IMR-90 (cell line): ENCODE results near the gene NFKBIE. TPM values are rescaled to one million over a fixed set of nuclear protein-coding genes. Genes with fewer than 3 reads are reported as not detected.

Source experiments
- ATAC-seq: fragments of 200-7000 bp; cut with Tn5 transposase; 2 replicates; pipeline ENCODE4 v1.9.1; 2020; ENCODE audit warnings: low read depth, mild to moderate bottlenecking, moderate library complexity
- BruUV-seq: library from RNA; stranded (reverse); fragments of 400-500 nt; replicated peaks from 2 replicates; lab custom pipeline; 2021; lab: Mats Ljungman, UMichigan
- CTCF ChIA-PET: fragments of 300-600 bp; formaldehyde crosslinking; extraction: SDS; loops from one replicate; lab custom pipeline; 2021; ENCODE audit warnings: antibody characterized with exemption; lab: Yijun Ruan, JAX
- POLR2A ChIA-PET: fragments of 300-600 bp; sonication (Branson Sonifier 250); formaldehyde crosslinking; loops from one replicate; lab custom pipeline; 2022; ENCODE audit warnings: antibody characterized with exemption; ENCODE audit not compliant: unreplicated experiment; lab: Charles Lee
- DNase-seq: peaks from one replicate; pipeline ENCODE4 v3.0.0; 2013
- H2AFZ ChIP-seq: replicated peaks from 2 replicates; pipeline ENCODE3; 2013; ENCODE audit warnings: low read length, mild to moderate bottlenecking; ENCODE audit not compliant: poor library complexity
- H2AK5ac ChIP-seq: 2 replicates; pipeline ENCODE4 v1.6.1; 2013; ENCODE audit warnings: low read depth, low read length, inconsistent platforms
- H2AK9ac ChIP-seq: replicated peaks from 2 replicates; pipeline ENCODE3; 2013; ENCODE audit warnings: mild to moderate bottlenecking, low read depth, low read length, moderate library complexity; ENCODE audit not compliant: poor library complexity
- H2BK120ac ChIP-seq: 2 replicates; pipeline ENCODE4 v1.6.1; 2013; ENCODE audit warnings: low read depth, low read length, inconsistent platforms
- H2BK15ac ChIP-seq: 3 replicates; pipeline ENCODE4 v1.6.1; 2013; ENCODE audit warnings: low read depth, low read length, inconsistent platforms
- H2BK20ac ChIP-seq: 2 replicates; pipeline ENCODE4 v1.6.1; 2013; ENCODE audit warnings: low read depth, mild to moderate bottlenecking, inconsistent platforms, low read length, moderate library complexity
- H2BK5ac ChIP-seq: 2 replicates; pipeline ENCODE4 v1.6.1; 2013; ENCODE audit warnings: mild to moderate bottlenecking, low read depth, low read length, inconsistent platforms; ENCODE audit not compliant: poor library complexity, severe bottlenecking
- H3K14ac ChIP-seq: replicated peaks from 2 replicates; pipeline ENCODE4 v1.6.1; 2013; ENCODE audit warnings: low read depth, low read length, inconsistent platforms
- H3K18ac ChIP-seq: 2 replicates; pipeline ENCODE4 v1.6.1; 2013; ENCODE audit warnings: low read depth, low read length, control low read depth
- H3K23ac ChIP-seq: 2 replicates; pipeline ENCODE4 v1.6.1; 2013; ENCODE audit warnings: low read depth, low read length, inconsistent platforms
- H3K27ac ChIP-seq: 2 replicates; pipeline ENCODE4 v1.5.1; 2013; ENCODE audit warnings: mild to moderate bottlenecking, control low read depth, low read length; ENCODE audit not compliant: insufficient read depth
- H3K27me3 ChIP-seq: 2 replicates; pipeline ENCODE4 v1.6.1; 2013; ENCODE audit warnings: low read length; ENCODE audit not compliant: control insufficient read depth, insufficient read depth
- H3K36me3 ChIP-seq: 2 replicates; pipeline ENCODE4 v1.6.1; 2013; ENCODE audit warnings: low read length, mixed read lengths; ENCODE audit not compliant: control insufficient read depth, insufficient read depth
- H3K4ac ChIP-seq: 2 replicates; pipeline ENCODE4 v1.6.1; 2013; ENCODE audit warnings: low read depth, low read length, inconsistent platforms
- H3K4me1 ChIP-seq: 2 replicates; pipeline ENCODE4 v1.6.1; 2013; ENCODE audit warnings: low read length, mixed read lengths; ENCODE audit not compliant: control insufficient read depth, insufficient read depth
- H3K4me2 ChIP-seq: 2 replicates; pipeline ENCODE4 v1.6.1; 2013; ENCODE audit warnings: low read depth, mild to moderate bottlenecking, control low read depth, low read length, moderate library complexity
- H3K4me3 ChIP-seq: 2 replicates; pipeline ENCODE4 v1.5.1; 2013; ENCODE audit warnings: low read depth, mild to moderate bottlenecking, control low read depth, low read length, moderate library complexity; ENCODE audit not compliant: insufficient read depth
- H3K56ac ChIP-seq: 2 replicates; pipeline ENCODE4 v1.6.1; 2013; ENCODE audit warnings: low read length, inconsistent platforms; ENCODE audit not compliant: insufficient read depth; ENCODE audit errors: extremely low read depth
- H3K79me1 ChIP-seq, 2 experiments: 2 replicates each; pipeline ENCODE4 v1.6.1; 2013; ENCODE audit warnings: low read length in 2 of 2, inconsistent platforms in 1 of 2, low read depth in 1 of 2
- H3K9ac ChIP-seq: 2 replicates; pipeline ENCODE4 v1.6.1; 2013; ENCODE audit warnings: low read depth, low read length, control low read depth
- H3K9me1 ChIP-seq: 2 replicates; pipeline ENCODE4 v1.6.1; 2013; ENCODE audit warnings: low read length, inconsistent platforms; ENCODE audit not compliant: insufficient read depth
- H3K9me3 ChIP-seq: 2 replicates; pipeline ENCODE4 v1.6.1; 2013; ENCODE audit warnings: low read length; ENCODE audit not compliant: control insufficient read depth, insufficient read depth
- H4K20me1 ChIP-seq: 2 replicates; pipeline ENCODE4 v1.6.1; 2013; ENCODE audit warnings: low read length, inconsistent platforms; ENCODE audit not compliant: insufficient read depth
- H4K5ac ChIP-seq: 2 replicates; pipeline ENCODE4 v1.6.1; 2013; ENCODE audit warnings: mild to moderate bottlenecking, low read depth, low read length, control low read depth
- H4K8ac ChIP-seq, 2 experiments: 2 replicates each; pipeline ENCODE4 v1.6.1; 2013; ENCODE audit warnings: low read depth in 2 of 2, low read length in 2 of 2, control low read depth in 1 of 2, inconsistent platforms in 1 of 2
- H4K91ac ChIP-seq: 2 replicates; pipeline ENCODE4 v1.6.1; 2013; ENCODE audit warnings: low read depth, low read length, inconsistent platforms; ENCODE audit not compliant: insufficient read depth
- BHLHE40 ChIP-seq: fragments of 150-350 bp; IDR thresholded peaks from 2 replicates; pipeline ENCODE4 v1.6.1; 2016; ENCODE audit warnings: mild to moderate bottlenecking, low read depth, low read length
- CEBPB ChIP-seq: IDR thresholded peaks from 2 replicates; pipeline ENCODE4 v1.6.1; 2012; ENCODE audit warnings: low read depth, low read length, improper control_type of control experiment
- CHD1 ChIP-seq: IDR thresholded peaks from 2 replicates; pipeline ENCODE4 v1.6.1; 2012; ENCODE audit warnings: low read depth, low read length, improper control_type of control experiment
- FOS ChIP-seq: fragments of 150-350 bp; IDR thresholded peaks from 2 replicates; pipeline ENCODE4 v1.6.1; 2016; ENCODE audit warnings: low read depth, low read length
- MAFK ChIP-seq: IDR thresholded peaks from 2 replicates; pipeline ENCODE4 v1.6.1; 2012; ENCODE audit warnings: low read depth, low read length, improper control_type of control experiment
- MAZ ChIP-seq: IDR thresholded peaks from 2 replicates; pipeline ENCODE4 v1.6.1; 2012; ENCODE audit warnings: low read depth, mild to moderate bottlenecking, low read length, improper control_type of control experiment, moderate library complexity, borderline replicate concordance
- MXI1 ChIP-seq: IDR thresholded peaks from 2 replicates; pipeline ENCODE4 v1.6.1; 2012; ENCODE audit warnings: low read depth, mild to moderate bottlenecking, low read length, moderate library complexity, borderline replicate concordance
- NFE2L2 ChIP-seq: fragments of 150-350 bp; IDR thresholded peaks from 2 replicates; pipeline ENCODE4 v1.6.1; 2016; ENCODE audit warnings: low read depth, mild to moderate bottlenecking, low read length
- POLR2A ChIP-seq: IDR thresholded peaks from 2 replicates; pipeline ENCODE4 v1.6.1; 2012; ENCODE audit warnings: mild to moderate bottlenecking, low read depth, low read length
- RAD21 ChIP-seq: IDR thresholded peaks from 2 replicates; pipeline ENCODE4 v1.6.1; 2012; ENCODE audit warnings: low read length, improper control_type of control experiment
- RCOR1 ChIP-seq: IDR thresholded peaks from 2 replicates; pipeline ENCODE4 v1.6.1; 2012; ENCODE audit warnings: mild to moderate bottlenecking, low read length, improper control_type of control experiment; ENCODE audit not compliant: insufficient replicate concordance
- RFX5 ChIP-seq: IDR thresholded peaks from 2 replicates; pipeline ENCODE4 v1.8.0; 2012; ENCODE audit warnings: low read depth, mild to moderate bottlenecking, low read length, moderate library complexity
- SMC3 ChIP-seq: fragments of 150-350 bp; IDR thresholded peaks from 2 replicates; pipeline ENCODE4 v1.6.1; 2016; ENCODE audit warnings: low read depth, mild to moderate bottlenecking, antibody characterized with exemption, low read length, moderate library complexity
- WGBS, 2 experiments: methylation state at CpG; one replicate each; pipeline versions ENCODE4 v1.1.5 to v1.1.7; 2013; ENCODE audit warnings: missing lambda C conversion rate in 2 of 2; ENCODE audit not compliant: insufficient read length in 1 of 2; ENCODE audit errors: extremely low coverage in 2 of 2; 5-methylcytosine and 5-hydroxymethylcytosine counted together
- dilution Hi-C: fragments of 300-500 bp; cut with HindIII; formaldehyde crosslinking; loops from one replicate; pipeline ENCODE4 v1.14.3; 2018; ENCODE audit warnings: low sequenced_read_pairs; ENCODE audit not compliant: unreplicated experiment
- in situ Hi-C: fragments of 300-500 bp; cut with MboI; formaldehyde crosslinking; loops from 3 replicates; pipeline ENCODE4 v1.14.3; 2019; ENCODE audit warnings: low sequenced_read_pairs, inconsistent platforms, mixed read lengths
- intact Hi-C: fragments of 100-400 bp; cut with micrococcal nuclease; formaldehyde crosslinking; loops from 2 replicates; pipeline ENCODE4 v1.10.0; 2022
- polyA plus RNA-seq, 3 experiments: library from polyadenylated mRNA; depleted of rRNA; stranded (reverse); fragments of >200 nt; gene quantifications; 2 replicates each; pipeline ENCODE4 v1.2.3, GENCODE V29; 2012; ENCODE audit warnings: low replicate concordance in 1 of 3
- total RNA-seq: library from RNA; depleted of rRNA; stranded (reverse); fragments of >200 nt; gene quantifications from 2 replicates; pipeline ENCODE4 v1.2.3, GENCODE V29; 2012
- TF ChIP-seq, protein P1 (sequence below): fragments of 150-350 bp; IDR thresholded peaks from 2 replicates; pipeline ENCODE4 v1.6.1; 2017; ENCODE audit warnings: mild to moderate bottlenecking, antibody characterized with exemption, low read length, low read depth
- TF ChIP-seq, protein P2 (sequence below): fragments of 150-350 bp; IDR thresholded peaks from 2 replicates; pipeline ENCODE4 v1.6.1; 2016; ENCODE audit warnings: low read depth, mild to moderate bottlenecking, low read length, moderate library complexity, borderline replicate concordance
- TF ChIP-seq, protein P3 (sequence below): conservative IDR thresholded peaks from 2 replicates; pipeline ENCODE4 v1.5.1; 2012; ENCODE audit warnings: mild to moderate bottlenecking, low read depth, low read length, improper control_type of control experiment

Gene NFKBIE
- total and polyA plus RNA-seq, 2 of the 4 experiments (the other 2 are of a cell fraction): 7.9 to 13.0 TPM

DNA sequence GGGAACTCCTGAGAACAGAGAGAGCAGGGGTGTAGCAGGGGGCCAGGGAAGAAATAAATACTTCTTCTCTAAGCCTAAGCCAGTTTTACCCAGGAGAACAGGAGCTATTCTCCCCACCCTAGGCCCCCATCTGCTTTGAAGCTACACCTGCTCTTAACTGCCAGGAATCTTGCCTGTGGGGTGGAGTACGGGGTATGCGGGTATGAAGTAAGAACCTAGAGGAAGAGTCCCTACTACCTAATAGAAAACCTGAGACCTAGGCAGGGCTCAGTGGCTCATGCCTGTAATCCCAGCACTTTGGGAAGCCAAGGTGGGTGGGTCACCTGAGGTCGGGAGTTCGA, 40.4 kb downstream of the NFKBIE start:
- Histone ChIP-seq H3K36me3 (no peaks in the 10 kb centered on the region), H2BK120ac (no peak overlapping the region), H3K4me1 (peaks cover 16% of the 10 kb centered on the region), H3K23ac (no peak overlapping the region), H3K14ac (no peak overlapping the region), H2AFZ (no peak overlapping the region), H2AK5ac (no peak overlapping the region), H2BK15ac (no peak overlapping the region), H3K4me2 (no peak overlapping the region), H3K56ac (no peak overlapping the region), H2AK9ac (no peak overlapping the region), H3K9me3 (no peaks in the 10 kb centered on the region), H2BK5ac (no peak overlapping the region), H4K91ac (no peak overlapping the region), H3K27me3 (no peaks in the 10 kb centered on the region), H3K4ac (no peak overlapping the region), H3K4me3 (no peak overlapping the region), H4K8ac (no peak overlapping the region), H3K79me1 (peaks cover 0 to 8% of the 10 kb centered on the region in 2 experiments; a peak in 1 of 4 replicates), H3K18ac (no peak overlapping the region), H3K9me1 (peaks cover 4% of the 10 kb centered on the region; the same call in 1 of the 2 replicates), H3K9ac (no peak overlapping the region), H3K27ac (no peak overlapping the region), H2BK20ac (no peak overlapping the region), H4K20me1 (no peaks in the 10 kb centered on the region), H4K5ac (no peak overlapping the region)
- ChIA-PET POLR2A (no interaction called here), CTCF (interaction anchor here (4.1 kb wide), 1 partner anchor 10 kb away, joined by 20 read pairs; no protein-coding TSS in a partner anchor)
- no TSS peak for BruUV-seq
- intact Hi-C loops (no loop called here), dilution Hi-C loops (no loop called here), in situ Hi-C loops (no loop called here)
- TF ChIP-seq MXI1 (no peak), NFE2L2 (no peak), CHD1 (no peak), RFX5 (no peak), SMC3 (no peak), MAFK (no peak), MAZ (no peak), RAD21 (no peak), BHLHE40 (no peak), FOS (no peak), RCOR1 (no peak), CEBPB (no peak), POLR2A (no peak)
- TF ChIP-seq, protein P1, sequence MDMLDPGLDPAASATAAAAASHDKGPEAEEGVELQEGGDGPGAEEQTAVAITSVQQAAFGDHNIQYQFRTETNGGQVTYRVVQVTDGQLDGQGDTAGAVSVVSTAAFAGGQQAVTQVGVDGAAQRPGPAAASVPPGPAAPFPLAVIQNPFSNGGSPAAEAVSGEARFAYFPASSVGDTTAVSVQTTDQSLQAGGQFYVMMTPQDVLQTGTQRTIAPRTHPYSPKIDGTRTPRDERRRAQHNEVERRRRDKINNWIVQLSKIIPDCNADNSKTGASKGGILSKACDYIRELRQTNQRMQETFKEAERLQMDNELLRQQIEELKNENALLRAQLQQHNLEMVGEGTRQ: no peak
- TF ChIP-seq, protein P2, sequence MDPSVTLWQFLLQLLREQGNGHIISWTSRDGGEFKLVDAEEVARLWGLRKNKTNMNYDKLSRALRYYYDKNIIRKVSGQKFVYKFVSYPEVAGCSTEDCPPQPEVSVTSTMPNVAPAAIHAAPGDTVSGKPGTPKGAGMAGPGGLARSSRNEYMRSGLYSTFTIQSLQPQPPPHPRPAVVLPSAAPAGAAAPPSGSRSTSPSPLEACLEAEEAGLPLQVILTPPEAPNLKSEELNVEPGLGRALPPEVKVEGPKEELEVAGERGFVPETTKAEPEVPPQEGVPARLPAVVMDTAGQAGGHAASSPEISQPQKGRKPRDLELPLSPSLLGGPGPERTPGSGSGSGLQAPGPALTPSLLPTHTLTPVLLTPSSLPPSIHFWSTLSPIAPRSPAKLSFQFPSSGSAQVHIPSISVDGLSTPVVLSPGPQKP: no peak
- TF ChIP-seq, protein P3, sequence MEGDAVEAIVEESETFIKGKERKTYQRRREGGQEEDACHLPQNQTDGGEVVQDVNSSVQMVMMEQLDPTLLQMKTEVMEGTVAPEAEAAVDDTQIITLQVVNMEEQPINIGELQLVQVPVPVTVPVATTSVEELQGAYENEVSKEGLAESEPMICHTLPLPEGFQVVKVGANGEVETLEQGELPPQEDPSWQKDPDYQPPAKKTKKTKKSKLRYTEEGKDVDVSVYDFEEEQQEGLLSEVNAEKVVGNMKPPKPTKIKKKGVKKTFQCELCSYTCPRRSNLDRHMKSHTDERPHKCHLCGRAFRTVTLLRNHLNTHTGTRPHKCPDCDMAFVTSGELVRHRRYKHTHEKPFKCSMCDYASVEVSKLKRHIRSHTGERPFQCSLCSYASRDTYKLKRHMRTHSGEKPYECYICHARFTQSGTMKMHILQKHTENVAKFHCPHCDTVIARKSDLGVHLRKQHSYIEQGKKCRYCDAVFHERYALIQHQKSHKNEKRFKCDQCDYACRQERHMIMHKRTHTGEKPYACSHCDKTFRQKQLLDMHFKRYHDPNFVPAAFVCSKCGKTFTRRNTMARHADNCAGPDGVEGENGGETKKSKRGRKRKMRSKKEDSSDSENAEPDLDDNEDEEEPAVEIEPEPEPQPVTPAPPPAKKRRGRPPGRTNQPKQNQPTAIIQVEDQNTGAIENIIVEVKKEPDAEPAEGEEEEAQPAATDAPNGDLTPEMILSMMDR: no peak
- WGBS, 2 experiments: no CpG with 5 or more reads among the region's 4 CpGs
- DNase-seq (no peak), ATAC-seq (no peak)
